Measurements from ENCODE around the gene DIDO1. TPM values are rescaled to one million over a fixed set of nuclear protein-coding genes. Genes with fewer than 3 reads are reported as not detected.
"Not testable (repeated sequence)": the region's sequence is repeated elsewhere in the genome, so short reads cannot be mapped to it uniquely, and the experiment has no call there.

DIDO1 gene
- total RNA-seq, 2 donors from 2014 or later, result 38.5 to 44.1 TPM

DNA sequence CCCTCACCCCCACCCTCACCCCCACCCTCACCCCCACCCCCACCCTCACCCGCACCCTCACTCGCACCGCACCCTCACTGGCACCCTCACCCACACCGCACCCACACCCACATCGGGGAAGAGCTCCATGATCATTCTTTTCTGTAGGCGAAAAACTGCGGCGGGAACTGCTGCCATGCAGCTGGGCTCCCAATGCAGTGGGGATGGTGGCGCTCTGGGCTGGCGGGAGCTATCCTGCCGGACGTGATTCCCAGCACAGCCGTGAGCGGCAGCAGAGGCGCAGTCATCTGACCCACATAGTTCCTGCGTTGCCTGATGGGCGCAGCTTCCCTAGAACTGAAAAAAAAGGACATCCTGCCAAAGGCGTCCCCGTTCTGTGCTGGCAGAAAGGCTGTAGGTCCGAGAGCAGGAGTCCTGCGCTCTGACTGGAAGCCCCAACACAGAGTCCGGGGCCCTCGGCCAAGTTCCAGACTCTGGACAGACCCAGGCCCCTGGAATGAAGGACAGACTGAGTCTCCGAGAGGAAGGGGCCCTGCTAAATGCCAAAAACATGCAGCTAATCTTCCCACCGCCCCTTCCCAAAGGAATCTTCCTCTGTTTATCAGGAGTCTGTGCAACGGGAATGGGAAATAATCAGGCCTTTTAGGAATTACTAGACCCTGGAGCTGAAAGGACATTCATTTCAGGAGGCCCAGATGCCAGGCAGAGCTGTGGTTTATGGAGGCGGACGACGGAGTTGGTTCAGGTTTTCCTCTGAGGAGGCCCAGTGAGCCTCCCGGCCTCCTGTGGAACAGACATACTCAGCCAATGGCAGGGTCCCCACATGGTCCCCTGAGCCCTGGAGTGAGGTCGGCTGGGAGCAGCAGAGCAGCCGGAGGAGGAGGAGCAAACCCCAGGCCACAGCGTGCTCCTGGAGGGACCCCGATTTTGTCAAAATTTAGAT, 50.6 kb downstream of the DIDO1 start:
- peak; percentile 93 for DNase-seq (ENCODE audit: low spot score)
- intact Hi-C loops (cut with DNase I), result no loop called here

DNA sequence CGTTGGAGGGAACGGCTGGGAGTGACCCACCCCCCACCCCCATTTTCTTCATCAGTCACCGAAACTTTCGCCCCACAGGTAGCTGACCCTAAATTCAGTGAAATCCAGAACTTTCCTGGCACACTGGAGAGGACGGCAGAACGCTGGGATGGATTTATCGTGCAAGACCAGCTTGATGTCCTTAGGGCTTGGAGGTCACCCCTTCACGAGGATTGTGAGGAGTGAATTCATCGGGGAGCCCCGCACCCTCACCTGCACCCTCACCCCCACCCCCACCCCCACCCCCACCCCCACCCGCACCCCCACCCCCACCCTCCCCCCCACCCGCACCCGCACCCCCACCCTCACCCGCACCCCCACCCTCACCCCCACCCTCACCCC, 51.4 kb downstream of the DIDO1 start:
- DNase-seq (ENCODE audit: low spot score), result peak; percentile 13
- intact Hi-C loops (cut with DNase I), result loop anchor here (5.0 kb wide), 1 partner anchor 132 kb away; the partner anchor contains the start of gene BHLHE23 (in 2 of the 2)

DNA sequence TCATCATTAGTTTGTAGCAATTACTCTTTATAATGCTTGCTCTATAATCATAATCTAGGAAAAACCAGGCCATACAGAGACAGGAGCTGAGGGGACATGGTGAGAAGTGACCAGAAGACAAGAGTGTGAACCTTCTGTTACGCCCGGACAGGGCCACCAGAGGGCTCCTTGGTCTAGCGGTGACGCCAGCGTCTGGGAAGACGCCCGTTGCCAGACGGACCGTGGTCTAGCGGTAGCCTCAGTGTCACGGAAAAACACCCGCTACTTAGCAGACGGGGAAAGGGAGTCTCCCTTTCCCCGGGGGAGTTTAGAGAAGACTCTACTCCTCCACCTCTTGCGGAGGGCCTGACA, 52.6 kb downstream of the DIDO1 start:
- intact Hi-C loops (cut with DNase I), result loop anchor here (5.0 kb wide), 1 partner anchor 134 kb away; the partner anchor contains the start of gene BHLHE23 (in 2 of the 2)
- peak; percentile 93 for DNase-seq (ENCODE audit: low spot score)

DNA sequence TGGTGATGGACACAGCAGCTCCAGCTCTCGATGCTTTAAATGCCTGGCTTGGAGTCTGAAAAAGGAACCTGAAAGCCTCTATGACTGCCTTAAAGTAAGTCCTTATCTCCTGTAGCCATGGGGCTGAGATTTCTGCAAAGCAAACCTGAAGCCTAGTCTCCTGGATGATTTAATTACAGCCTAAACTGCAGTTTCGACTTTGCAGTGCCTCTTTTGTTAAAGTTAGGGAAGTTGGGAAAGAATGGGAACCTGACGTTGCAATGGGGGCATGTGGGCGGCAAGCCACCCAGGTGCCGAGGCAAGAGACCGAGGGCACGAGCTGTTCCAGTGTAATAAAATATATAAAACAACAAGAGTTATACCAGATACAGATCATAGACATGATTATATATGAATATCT, 53.0 kb downstream of the DIDO1 start:
- intact Hi-C loops (cut with DNase I), result loop anchor here (5.0 kb wide), 1 partner anchor 134 kb away; the partner anchor contains the start of gene BHLHE23 (in 2 of the 2)
- DNase-seq (ENCODE audit: low spot score), result peak; percentile 12

DNA sequence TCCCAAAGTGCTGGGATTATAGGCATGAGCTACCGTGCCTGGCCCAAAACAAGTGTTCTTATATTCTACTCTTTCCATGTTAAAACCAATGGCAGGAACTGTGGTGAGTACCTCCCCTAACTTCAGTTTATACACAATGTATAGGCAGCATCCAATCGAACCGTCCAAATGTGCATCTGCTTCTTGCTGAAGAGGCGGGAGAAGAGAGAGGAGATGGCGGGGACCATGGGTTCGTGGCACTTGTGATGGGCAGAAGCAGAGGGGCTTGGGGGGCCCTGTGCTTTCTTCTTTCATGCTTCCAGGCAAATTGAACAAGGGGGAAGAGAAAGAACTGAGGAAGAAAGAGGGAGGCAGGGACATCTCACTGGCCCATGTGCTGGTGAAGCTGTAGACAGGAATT, 53.4 kb downstream of the DIDO1 start:
- DNase-seq (ENCODE audit: low spot score), result peak; percentile 40
- intact Hi-C loops (cut with DNase I), result loop anchor here (5.0 kb wide), 1 partner anchor 134 kb away; the partner anchor contains the start of gene BHLHE23 (in 2 of the 2)

DNA sequence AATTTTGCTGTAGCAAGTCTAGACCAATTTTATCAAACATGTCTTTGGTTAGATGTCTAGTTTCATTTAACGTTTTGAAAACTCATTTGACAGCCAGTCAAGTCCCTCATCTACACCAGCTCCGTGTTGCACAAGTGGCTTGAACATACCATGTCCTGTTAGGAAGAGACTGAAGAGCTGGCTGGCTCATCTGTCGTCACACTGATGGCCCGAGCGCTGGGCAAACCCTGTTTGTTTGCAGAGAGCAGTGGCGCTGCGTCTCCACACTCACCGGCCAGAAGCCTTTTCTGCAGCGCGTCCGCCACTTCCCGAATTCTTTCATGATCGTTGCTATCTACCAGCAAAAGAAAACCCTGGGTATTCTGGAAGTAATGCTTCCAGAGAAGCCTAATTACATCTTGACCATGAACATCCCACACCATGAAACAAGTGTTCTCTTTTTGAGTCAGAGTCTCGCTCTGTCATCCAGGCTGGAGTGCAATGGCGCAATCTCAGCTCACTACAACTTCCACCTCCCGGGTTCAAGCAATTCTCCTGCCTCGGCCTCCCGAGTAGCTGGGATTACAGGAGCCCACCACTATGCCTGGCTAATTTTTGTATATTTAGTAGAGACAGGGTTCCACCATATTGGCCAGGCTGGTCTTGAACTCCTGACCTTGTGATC, 54.0 kb downstream of the DIDO1 start:
- intact Hi-C loops (cut with DNase I), result loop anchor here (5.0 kb wide), 1 partner anchor 135 kb away; the partner anchor contains the start of gene BHLHE23 (in 2 of the 2)
- peak; percentile 37 for DNase-seq (ENCODE audit: low spot score)

DNA sequence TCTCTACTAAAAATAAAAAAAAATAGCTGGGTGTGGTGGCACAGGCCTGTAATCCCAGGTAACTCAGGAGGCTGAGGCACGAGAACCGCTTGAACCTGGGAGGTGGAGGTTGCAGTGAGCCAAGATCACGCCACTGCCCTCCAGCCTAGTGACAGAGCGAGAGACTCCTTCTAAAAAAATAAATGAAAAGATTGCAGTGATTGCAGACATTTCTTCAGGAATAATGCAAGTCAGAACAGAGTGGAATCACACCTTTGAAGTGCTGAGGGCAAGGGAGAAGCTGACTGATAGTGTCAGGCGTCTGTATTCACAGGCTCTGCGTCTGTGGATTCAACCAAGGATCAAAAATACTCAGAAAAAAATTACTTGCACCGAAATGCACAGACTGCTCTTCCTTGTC, 62.1 kb downstream of the DIDO1 start:
- intact Hi-C loops (cut with DNase I), result no loop called here
- no peak for DNase-seq (ENCODE audit: low spot score)

DNA sequence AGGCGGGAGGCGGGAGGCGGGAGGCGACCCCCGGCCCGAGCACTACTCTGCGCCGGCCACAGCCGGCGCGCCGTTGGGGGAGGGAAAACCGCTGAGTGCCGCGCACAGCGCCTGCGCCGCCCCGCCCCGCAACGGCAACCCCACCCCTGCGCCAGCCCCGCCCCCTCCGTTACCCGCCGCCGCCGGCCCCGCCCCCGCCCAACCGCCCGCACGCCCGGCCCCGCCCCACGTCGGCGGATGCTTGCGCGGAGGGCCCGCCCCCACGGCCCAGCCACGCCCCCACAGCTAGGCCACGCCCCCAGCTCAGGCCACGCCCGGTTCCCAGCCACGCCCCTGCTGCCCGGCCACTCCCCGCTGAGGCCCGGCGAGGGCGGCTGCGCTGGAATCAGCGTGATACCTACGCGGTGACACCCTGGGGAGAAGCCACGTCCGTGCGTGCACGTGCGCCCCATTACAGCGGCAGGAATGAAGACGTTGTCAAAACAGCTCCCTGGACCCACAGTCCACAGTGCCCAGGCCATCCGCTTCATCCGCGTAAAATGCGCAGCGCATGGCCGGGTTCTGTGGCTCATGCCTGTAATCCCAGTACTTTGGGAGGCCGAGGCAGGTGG, 64.5 kb downstream of the DIDO1 start, which contains the start of gene TCFL5:
TCFL5 (minus strand) TSS at position 97 of the 611 bp plus-strand sequence. CDS start 152 bp downstream, outside the sequence.
- intact Hi-C loops (cut with DNase I), result no loop called here
- peak; percentile 97 for DNase-seq (ENCODE audit: low spot score)

DNA sequence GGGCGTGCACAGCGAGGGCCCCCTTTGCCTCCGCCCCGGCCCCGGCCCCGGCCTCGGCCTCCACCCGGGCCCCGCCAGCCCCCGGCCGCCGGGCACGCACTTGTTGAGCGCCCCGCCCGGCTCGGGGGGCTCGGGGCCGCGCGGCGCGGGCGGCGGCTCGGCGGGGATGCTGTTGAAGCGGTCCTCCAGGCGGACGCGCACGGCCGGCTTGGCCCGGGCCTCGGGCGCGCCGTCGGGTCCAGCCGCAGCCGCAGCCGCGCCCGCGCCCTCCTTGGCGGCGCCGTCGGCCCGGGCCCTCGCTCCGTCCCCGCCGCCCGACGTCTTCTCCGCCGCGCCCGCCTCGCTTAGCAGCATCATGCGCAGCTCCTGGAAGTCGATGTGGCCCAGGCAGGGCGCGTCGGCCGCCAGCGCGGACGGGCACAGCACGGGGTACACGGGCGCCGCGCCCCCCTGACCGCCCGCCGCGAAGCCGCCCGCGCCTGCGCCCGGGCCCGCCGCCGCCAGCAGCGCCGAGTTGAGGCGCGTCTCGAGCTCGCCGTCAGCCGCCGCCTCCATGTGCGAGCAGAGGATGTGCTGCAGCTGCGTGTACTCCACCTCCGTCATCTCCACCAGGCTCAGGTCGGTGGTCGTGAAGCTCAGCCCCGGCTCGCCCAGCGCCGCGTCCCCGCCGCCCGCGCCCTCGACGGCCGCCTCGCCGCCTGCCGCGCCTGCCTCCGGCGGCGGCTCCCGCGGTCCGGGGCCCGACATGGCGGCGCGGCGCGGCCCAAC, 65.2 kb downstream of the DIDO1 start:
- intact Hi-C loops (cut with DNase I), result no loop called here
- peak; percentile 85 for DNase-seq (ENCODE audit: low spot score)

DNA sequence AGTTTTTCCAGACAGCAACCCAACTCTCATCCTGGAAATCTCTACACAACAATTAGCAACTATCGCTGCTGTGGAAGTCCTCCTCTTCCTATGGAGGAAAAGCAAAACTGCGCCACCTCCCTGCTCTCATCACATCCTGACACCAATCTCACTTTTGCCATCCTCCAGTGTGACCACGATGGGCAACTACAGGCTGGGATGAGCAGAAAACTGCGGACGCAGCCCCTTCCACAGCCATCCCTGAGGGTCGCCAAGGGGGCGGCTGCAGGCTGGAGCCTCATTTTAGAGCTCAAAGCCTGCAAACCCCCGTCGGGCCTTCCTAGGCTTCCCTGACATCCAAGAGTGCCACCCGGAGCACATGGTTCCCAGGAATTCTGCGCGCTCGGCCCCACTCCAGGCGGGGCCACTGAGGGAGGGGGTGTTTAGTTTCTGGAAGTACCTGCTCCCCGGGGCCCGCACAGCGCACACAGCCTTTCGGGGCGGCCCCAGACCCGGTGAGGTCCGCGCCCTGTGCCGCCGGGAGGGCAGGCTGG, 65.8 kb downstream of the DIDO1 start:
- peak; percentile 78 for DNase-seq (ENCODE audit: low spot score)
- intact Hi-C loops (cut with DNase I), result no loop called here

DNA sequence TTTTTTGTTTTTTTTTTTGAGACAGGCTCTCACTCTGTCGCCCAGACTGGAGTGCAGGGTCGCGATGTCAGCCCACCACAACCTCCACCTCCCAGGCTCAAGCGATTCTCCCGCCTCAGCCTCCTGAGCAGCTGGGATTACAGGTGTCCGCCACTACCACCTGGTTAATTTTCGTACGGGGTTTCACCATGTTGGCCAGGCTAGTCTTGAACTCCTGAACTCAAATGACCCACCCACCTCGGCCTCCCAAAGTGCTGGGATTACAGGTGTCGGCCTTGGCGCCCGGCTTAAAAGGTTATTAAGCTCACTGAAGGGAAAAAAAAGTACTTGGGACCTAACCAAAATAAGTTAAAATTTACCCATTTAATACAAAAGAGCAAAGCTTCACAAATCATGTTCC, 66.6 kb downstream of the DIDO1 start:
- intact Hi-C loops (cut with DNase I), result no loop called here
- no peak for DNase-seq (ENCODE audit: low spot score)

DNA sequence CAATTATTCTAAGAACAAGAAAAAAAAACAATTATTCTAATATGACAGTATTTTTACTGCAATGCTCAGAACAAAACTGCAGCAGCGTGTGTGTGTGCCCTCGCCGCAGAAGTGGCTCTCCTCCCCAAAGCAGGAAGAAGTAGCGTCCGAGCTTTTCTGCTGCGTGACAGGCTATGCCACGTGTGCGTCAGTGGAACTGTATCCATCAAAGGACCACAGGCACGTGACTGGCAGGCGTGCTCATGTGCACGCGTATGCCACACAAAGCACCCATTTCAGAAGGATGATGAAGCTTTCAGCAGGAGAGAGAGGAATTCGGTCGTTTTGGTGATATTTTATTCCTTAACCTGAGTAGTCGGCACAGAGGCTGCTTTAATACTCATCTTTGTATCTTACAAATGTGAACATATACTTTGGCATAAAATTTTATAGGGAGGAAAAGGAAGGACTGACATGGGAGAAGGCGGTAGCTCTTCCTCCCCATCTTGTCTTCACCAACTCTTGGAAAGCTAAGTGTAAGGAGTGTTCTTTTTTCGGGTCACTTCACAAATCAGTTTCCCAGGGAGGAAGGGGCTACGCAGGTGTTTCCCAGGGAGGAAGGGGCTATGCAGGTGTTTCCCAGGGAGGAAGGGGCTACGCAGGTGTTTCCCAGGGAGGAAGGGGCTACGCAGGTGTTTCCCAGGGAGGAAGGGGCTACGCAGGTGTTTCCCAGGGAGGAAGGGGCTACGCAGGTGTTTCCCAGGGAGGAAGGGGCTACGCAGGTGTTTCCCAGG, 68.1 kb downstream of the DIDO1 start:
- intact Hi-C loops (cut with DNase I), result no loop called here
- DNase-seq (ENCODE audit: low spot score), result no peak

DNA sequence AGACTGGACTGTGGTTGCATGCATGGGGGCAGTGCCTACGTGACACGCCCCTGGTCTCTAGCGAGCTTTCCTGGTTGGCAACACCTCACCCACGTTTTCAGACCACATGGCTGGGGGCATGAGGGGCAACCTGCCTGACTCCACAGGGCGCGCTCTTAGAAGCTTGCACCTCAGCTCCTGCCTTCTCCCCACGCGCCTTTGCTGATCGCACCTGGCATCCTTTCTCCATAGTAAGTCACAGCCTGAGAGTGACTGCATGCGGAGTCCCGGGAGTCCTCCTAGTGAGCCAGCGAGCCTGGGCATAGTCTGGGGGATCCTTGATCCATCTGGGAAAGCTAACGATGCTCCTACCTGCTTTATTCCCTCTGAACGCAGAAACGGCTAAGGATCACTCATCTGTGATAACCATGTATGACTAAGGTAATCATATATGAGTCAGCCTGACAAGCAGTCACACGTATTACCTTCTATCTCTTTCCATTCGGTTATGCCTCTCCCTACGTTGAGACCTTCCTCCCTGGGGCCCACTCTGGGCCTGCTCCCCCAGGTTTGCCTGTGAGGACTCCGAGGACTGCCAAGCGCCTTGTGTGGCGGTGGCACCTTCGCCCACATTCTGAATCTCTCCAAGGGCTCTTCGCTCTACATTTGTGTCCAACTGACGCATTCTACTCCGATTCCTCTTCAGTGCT, 69.2 kb downstream of the DIDO1 start:
- DNase-seq (ENCODE audit: low spot score), result no peak
- intact Hi-C loops (cut with DNase I), result no loop called here

DNA sequence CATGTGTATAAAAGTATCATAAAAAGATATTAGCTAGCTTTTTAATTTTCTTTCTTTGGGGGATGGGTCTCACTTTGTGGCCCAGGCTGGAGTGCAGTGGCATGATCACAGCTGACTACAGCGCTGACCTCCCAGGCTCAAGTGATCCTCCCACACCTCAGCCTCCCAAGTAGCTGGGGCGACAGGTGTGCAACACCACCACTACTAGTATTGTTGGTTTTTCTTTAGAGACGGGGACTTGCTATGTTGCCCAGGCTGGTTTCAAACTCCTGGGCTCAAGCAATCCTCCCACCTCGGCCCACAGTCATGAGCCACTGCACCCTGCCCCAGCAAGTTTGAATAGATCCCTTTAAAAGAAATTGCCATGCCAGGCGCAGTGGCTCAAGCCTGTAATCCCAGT, 71.2 kb downstream of the DIDO1 start:
- DNase-seq (ENCODE audit: low spot score), result no peak
- intact Hi-C loops (cut with DNase I), result no loop called here

DNA sequence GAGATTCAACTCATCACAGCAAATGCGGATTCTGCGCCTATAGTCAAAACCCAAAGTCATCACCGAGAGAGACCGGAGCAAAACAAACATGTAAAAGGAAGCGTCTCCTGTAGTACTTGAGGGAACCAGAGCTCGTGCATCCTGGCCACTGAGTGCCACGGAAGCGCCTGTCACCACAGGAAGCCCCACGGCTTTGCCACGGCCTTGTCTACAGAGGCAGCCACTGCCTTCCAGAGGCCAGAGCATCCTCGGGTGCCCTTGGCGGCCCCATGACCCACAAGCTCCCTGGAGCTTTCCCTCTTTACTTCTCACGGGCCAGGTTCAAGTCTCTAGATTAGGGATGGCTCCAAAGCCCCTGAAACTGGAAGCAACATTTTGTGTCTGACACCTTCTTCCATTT, 72.2 kb downstream of the DIDO1 start:
- DNase-seq (ENCODE audit: low spot score), result no peak

DNA sequence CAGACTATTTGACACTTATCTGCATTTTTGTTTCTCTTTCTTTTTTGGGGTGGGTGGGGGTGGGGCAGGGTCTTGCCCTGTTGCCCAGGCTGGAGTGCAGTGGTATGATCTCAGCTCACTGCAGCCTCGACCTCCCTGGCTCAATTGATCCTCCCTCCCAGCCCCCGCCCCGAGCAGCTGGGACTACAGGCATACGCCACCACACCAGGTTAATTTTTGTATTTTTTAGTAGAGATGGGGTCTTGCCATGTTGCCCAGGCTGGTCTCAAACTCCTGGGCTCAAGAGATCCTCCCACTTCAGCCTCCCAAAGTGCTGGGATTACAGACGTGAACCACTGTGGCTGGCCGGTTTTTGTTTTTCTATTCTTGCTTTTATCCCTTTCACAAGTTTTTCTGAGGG, 73.0 kb downstream of the DIDO1 start:
- intact Hi-C loops (cut with DNase I); DNase-seq (ENCODE audit: low spot score): not testable (repeated sequence)

More for the DNA sequence above, 72.2 kb downstream of the DIDO1 start:
- intact Hi-C loops (cut with DNase I), result no loop called here

DNA sequence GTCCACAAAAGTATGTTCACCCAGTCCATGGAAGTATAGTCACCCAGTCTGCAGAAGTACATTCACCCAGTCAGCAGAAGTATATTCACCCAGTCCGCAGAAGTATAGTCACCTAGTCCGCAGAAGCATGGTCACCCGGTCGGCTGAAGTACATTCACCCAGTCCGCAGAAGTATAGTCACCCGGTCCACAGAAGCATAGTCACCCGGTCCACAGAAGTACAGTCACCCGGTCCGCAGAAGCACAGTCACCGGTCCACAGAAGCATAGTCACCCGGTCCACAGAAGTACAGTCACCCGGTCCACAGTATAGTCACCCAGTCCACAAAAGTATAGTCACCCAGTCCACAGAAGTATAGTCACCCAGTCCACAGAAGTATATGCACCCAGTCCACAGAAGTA, 73.5 kb downstream of the DIDO1 start:
- DNase-seq (ENCODE audit: low spot score), result no peak
- intact Hi-C loops (cut with DNase I), result no loop called here
